DOHH2 (cell line): ENCODE results near the gene BECN2.
"Not testable (repeated sequence)": the region's sequence is repeated elsewhere in the genome, so short reads cannot be mapped to it uniquely, and the experiment has no call there.

ENCODE experiments used
- H3F3A ChIP-seq: fragments of 200-600 bp; sonication (generic), shearing (Covaris generic); 2 replicates; pipeline ENCODE4 v1.6.0; 2016; ENCODE audit warnings: antibody characterized with exemption, mild to moderate bottlenecking; ENCODE audit not compliant: control insufficient read depth, insufficient read depth
- H3K27ac ChIP-seq: fragments of 200-600 bp; sonication (generic); 2 replicates; pipeline ENCODE4 v1.5.1; 2014; ENCODE audit warnings: low read depth, mild to moderate bottlenecking, low read length, moderate library complexity
- H3K27me3 ChIP-seq: fragments of 200-600 bp; sonication (generic); 2 replicates; pipeline ENCODE4 v1.6.1; 2014; ENCODE audit warnings: mild to moderate bottlenecking, low read length, mixed read lengths; ENCODE audit not compliant: control insufficient read depth
- H3K36me3 ChIP-seq: fragments of 200-600 bp; sonication (generic); 2 replicates; pipeline ENCODE4 v1.6.1; 2014; ENCODE audit warnings: mild to moderate bottlenecking, low read length, moderate library complexity, mixed read lengths; ENCODE audit not compliant: control insufficient read depth
- H3K4me1 ChIP-seq: fragments of 200-600 bp; sonication (generic); 2 replicates; pipeline ENCODE4 v1.6.1; 2014; ENCODE audit warnings: mild to moderate bottlenecking, low read length, mixed read lengths; ENCODE audit not compliant: control insufficient read depth
- H3K4me2 ChIP-seq: fragments of 200-600 bp; sonication (generic); 2 replicates; pipeline ENCODE4 v1.6.0; 2014; ENCODE audit warnings: mild to moderate bottlenecking, low read length, moderate library complexity
- H3K4me3 ChIP-seq: fragments of 200-600 bp; sonication (generic); 2 replicates; pipeline ENCODE4 v1.5.1; 2014; ENCODE audit warnings: mild to moderate bottlenecking, low read length, mixed read lengths
- H3K79me2 ChIP-seq: fragments of 200-600 bp; sonication (generic); 2 replicates; pipeline ENCODE4 v1.6.1; 2014; ENCODE audit warnings: mild to moderate bottlenecking, low read length, mixed read lengths; ENCODE audit not compliant: control insufficient read depth
- H3K9me2 ChIP-seq: fragments of 200-600 bp; sonication (generic); replicated peaks from 2 replicates; pipeline ENCODE4 v1.6.1; 2014; ENCODE audit warnings: mild to moderate bottlenecking, low read length, mixed read lengths; ENCODE audit not compliant: control insufficient read depth
- H3K9me3 ChIP-seq: fragments of 200-600 bp; sonication (generic); 2 replicates; pipeline ENCODE4 v1.6.1; 2014; ENCODE audit warnings: antibody characterized with exemption, low read length, mixed read lengths; ENCODE audit not compliant: control insufficient read depth, insufficient read depth
- H4K20me1 ChIP-seq: fragments of 200-600 bp; sonication (generic); 2 replicates; pipeline ENCODE4 v1.6.0; 2014; ENCODE audit warnings: low read depth, mild to moderate bottlenecking, antibody characterized with exemption, low read length, moderate library complexity; ENCODE audit not compliant: control insufficient read depth, insufficient read depth
- CTCF ChIP-seq: fragments of 200-600 bp; sonication (generic); IDR thresholded peaks from one replicate; pipeline ENCODE4 v1.5.1; 2014; ENCODE audit warnings: antibody characterized with exemption, mild to moderate bottlenecking, low read depth, low read length; ENCODE audit not compliant: poor library complexity, severe bottlenecking
- EZH2phosphoT487 ChIP-seq: fragments of 200-600 bp; sonication (generic); IDR thresholded peaks from 2 replicates; pipeline ENCODE4 v1.6.1; 2017; ENCODE audit warnings: borderline replicate concordance, mild to moderate bottlenecking, antibody characterized with exemption, low read length, moderate library complexity, mixed read lengths

Gene BECN2

GRCh38 chr1:241976229-241976628 is 18.7 kb downstream of the BECN2 start:
- H3K4me3 ChIP-seq = no peak overlapping the region
- H3K9me2 ChIP-seq = no peaks in the 10 kb centered on the region

GRCh38 chr1:241979071-241979470 is 21.5 kb downstream of the BECN2 start:
- H3K9me2 ChIP-seq = no peaks in the 10 kb centered on the region
- no peaks in the 10 kb centered on the region for H4K20me1 ChIP-seq
- no peak overlapping the region for H3K4me2 ChIP-seq
- no peaks in the 10 kb centered on the region for H3K4me1 ChIP-seq
- TF ChIP-seq EZH2phosphoT487 = no peak
- no peak for TF ChIP-seq CTCF
- no peaks in the 10 kb centered on the region for H3K9me3 ChIP-seq
- no peak overlapping the region for H3K27ac ChIP-seq
- H3F3A ChIP-seq = no peaks in the 10 kb centered on the region
- H3K36me3 ChIP-seq = no peaks in the 10 kb centered on the region
- H3K79me2 ChIP-seq = no peaks in the 10 kb centered on the region
- no peak overlapping the region for H3K4me3 ChIP-seq
- no peaks in the 10 kb centered on the region for H3K27me3 ChIP-seq

More at GRCh38 chr1:241976229-241976628, 18.7 kb downstream of the BECN2 start:
- Histone ChIP-seq H3K79me2 (no peaks in the 10 kb centered on the region), H3K27ac (no peak overlapping the region), H3F3A (no peaks in the 10 kb centered on the region), H3K4me1 (no peaks in the 10 kb centered on the region), H3K27me3 (no peaks in the 10 kb centered on the region), H3K36me3 (no peaks in the 10 kb centered on the region), H4K20me1 (no peaks in the 10 kb centered on the region), H3K4me2 (no peak overlapping the region), H3K9me3 (no peaks in the 10 kb centered on the region)
- TF ChIP-seq EZH2phosphoT487 (no peak), CTCF (no peak)

- no peak for TF ChIP-seq EZH2phosphoT487
- no peak for TF ChIP-seq CTCF
- H3K4me2 ChIP-seq = no peak overlapping the region
- H3F3A ChIP-seq = no peaks in the 10 kb centered on the region
- no peaks in the 10 kb centered on the region for H3K79me2 ChIP-seq
- H3K36me3 ChIP-seq = no peaks in the 10 kb centered on the region
- no peaks in the 10 kb centered on the region for H4K20me1 ChIP-seq
- no peaks in the 10 kb centered on the region for H3K27me3 ChIP-seq
- H3K4me1 ChIP-seq = no peaks in the 10 kb centered on the region
- H3K4me3 ChIP-seq = no peak overlapping the region
- H3K27ac ChIP-seq = no peak overlapping the region
- H3K9me2 ChIP-seq = no peaks in the 10 kb centered on the region
- no peaks in the 10 kb centered on the region for H3K9me3 ChIP-seq
These were observed 22.4 kb downstream of the BECN2 start for GRCh38 chr1:241979926-241980325.

GRCh38 chr1:241985787-241986186 is 28.2 kb downstream of the BECN2 start:
- Histone ChIP-seq H4K20me1 (no peaks in the 10 kb centered on the region), H3K4me2 (no peak overlapping the region), H3F3A (no peaks in the 10 kb centered on the region), H3K27ac (no peak overlapping the region), H3K79me2 (no peaks in the 10 kb centered on the region), H3K36me3 (no peaks in the 10 kb centered on the region), H3K9me2 (no peaks in the 10 kb centered on the region), H3K4me3 (no peak overlapping the region), H3K27me3 (no peaks in the 10 kb centered on the region), H3K9me3 (no peaks in the 10 kb centered on the region), H3K4me1 (no peaks in the 10 kb centered on the region)
- TF ChIP-seq EZH2phosphoT487 = no peak
- peak; percentile 50 for TF ChIP-seq CTCF

- not testable (repeated sequence) for H3K9me2 ChIP-seq, H3K4me2 ChIP-seq, H3K4me3 ChIP-seq, H3K79me2 ChIP-seq, H3F3A ChIP-seq, H3K36me3 ChIP-seq, H3K27me3 ChIP-seq, H3K4me1 ChIP-seq, H3K9me3 ChIP-seq, H3K27ac ChIP-seq, H4K20me1 ChIP-seq
These were observed 30.9 kb downstream of the BECN2 start for GRCh38 chr1:241988389-241988930.
